Kidney (tissue), 14 donors: ENCODE data around the gene MRPL34. TPM values are rescaled to one million over a fixed set of nuclear protein-coding genes. Genes with fewer than 3 reads are reported as not detected.

Source experiments
- DNase-seq, 5 donors: peaks; one replicate each; pipeline ENCODE4 v3.0.0-alpha.2; 2013 to 2020
- FAIRE-seq: peaks from 2 replicates; lab custom pipeline; 2012; peaks lifted over from hg19 to GRCh38; lab: Jason Lieb, UNC
- H3K27ac ChIP-seq, 2 donors: one replicate each; pipeline ENCODE4 v1.7.0; 2013; ENCODE audit warnings: low read depth in 2 of 2, low read length in 2 of 2, inconsistent platforms in 1 of 2
- H3K27me3 ChIP-seq: one replicate; pipeline ENCODE4 v1.7.1; 2013; ENCODE audit warnings: low read length, inconsistent platforms; ENCODE audit not compliant: control insufficient read depth, insufficient read depth
- H3K36me3 ChIP-seq, 3 donors: one replicate each; pipeline versions ENCODE4 v1.7.0 to v1.7.1; 2013; ENCODE audit warnings: low read length in 3 of 3, control low read depth in 1 of 3, inconsistent platforms in 1 of 3; ENCODE audit not compliant: insufficient read depth in 3 of 3, control insufficient read depth in 2 of 3
- H3K4me1 ChIP-seq, 3 donors: one replicate each; pipeline versions ENCODE4 v1.7.0 to v1.7.1; 2013; ENCODE audit warnings: low read length in 3 of 3, inconsistent platforms in 1 of 3, low read depth in 1 of 3; ENCODE audit not compliant: control insufficient read depth in 2 of 3, insufficient read depth in 2 of 3
- H3K4me3 ChIP-seq, 3 donors: one replicate each; pipeline versions ENCODE4 v1.7.0 to v1.8.1; 2013; ENCODE audit warnings: low read length in 3 of 3, control low read depth in 1 of 3, inconsistent platforms in 1 of 3
- H3K9ac ChIP-seq, 3 donors: one replicate each; pipeline versions ENCODE4 v1.7.0 to v1.7.1; 2013; ENCODE audit warnings: low read length in 3 of 3, control low read depth in 1 of 3, inconsistent platforms in 1 of 3
- H3K9me3 ChIP-seq, 3 donors: one replicate each; pipeline versions ENCODE4 v1.7.0 to v1.7.1; 2013; ENCODE audit warnings: low read length in 3 of 3, control low read depth in 1 of 3, inconsistent platforms in 1 of 3; ENCODE audit not compliant: control insufficient read depth in 2 of 3, insufficient read depth in 1 of 3
- intact Hi-C: fragments of 100-400 bp; cut with DNase I; formaldehyde crosslinking; loops from one replicate; pipeline ENCODE4 v1.11.1; 2022
- polyA plus RNA-seq: library from polyadenylated mRNA; stranded (reverse); fragments of 350-450 nt; fragmentation: Illumina TruSeq; extraction: RNeasy Lipid Tissue Mini Kit (QIAGEN cat#74804); gene quantifications from one replicate; pipeline ENCODE4 v1.2.3, GENCODE V29; 2014; ENCODE audit warnings: low read depth, low replicate concordance; ENCODE audit not compliant: insufficient read depth
- total RNA-seq: library from RNA; stranded (reverse); fragmentation: NEBNext Ultra II Directional; extraction: Animal tissue kit (Norgen Biotek cat#: 25700); gene quantifications from one replicate; pipeline ENCODE4 v1.2.1, GENCODE V29; 2021
- TF ChIP-seq, protein P1 (sequence below): IDR thresholded peaks from 3 replicates; pipeline ENCODE4 v1.5.1; 2012; ENCODE audit warnings: mild to moderate bottlenecking, moderate library complexity, borderline replicate concordance; ENCODE audit not compliant: insufficient read depth; ENCODE audit errors: extremely low read depth
- donor health status: control.
- donor health status: control.
- donor health status: control.
- donor health status: control.
- donor health status: control.
- donor health status: DM: yes; HTN: yes; CAD: no.
- donor health status: Normal renal cell carcinoma (clear cell type).

The MRPL34 gene
- total and polyA plus RNA-seq, 2 donors from 2014 or later = 59.3 to 369 TPM

DNA sequence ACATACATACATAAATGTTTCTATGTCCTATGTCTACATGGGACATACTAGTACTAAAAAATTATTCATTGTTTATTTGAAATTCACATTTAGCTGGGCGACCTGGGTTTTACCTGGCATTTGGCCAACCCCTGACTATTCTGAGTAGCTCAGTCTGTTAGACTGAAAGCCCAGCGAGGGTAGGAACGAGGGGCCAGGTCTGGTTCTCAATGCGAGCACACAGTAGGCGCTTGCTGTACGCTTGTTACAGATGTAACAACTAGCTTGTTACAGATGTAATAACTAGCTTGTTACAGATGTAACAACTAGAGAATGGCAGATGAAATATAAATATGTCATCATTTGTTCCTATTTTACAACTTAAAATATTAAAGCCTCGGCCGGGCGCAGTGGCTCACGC, 29.9 kb downstream of the MRPL34 start:
- Histone ChIP-seq H3K4me1 (peaks cover 0 to 24% (median 0%) of the 10 kb centered on the region in 3 donors), H3K36me3 (no peaks in the 10 kb centered on the region), H3K27me3 (no peaks in the 10 kb centered on the region), H3K9me3 (no peaks in the 10 kb centered on the region), H3K4me3 (no peak overlapping the region), H3K9ac (no peak overlapping the region), H3K27ac (no peak overlapping the region)
- DNase-seq (no peak), FAIRE-seq (no peak)
- intact Hi-C loops = loop anchor here (10.0 kb wide), 1 partner anchor 129 kb away; the partner anchor contains the start of gene NXNL1
- TF ChIP-seq, protein P1, sequence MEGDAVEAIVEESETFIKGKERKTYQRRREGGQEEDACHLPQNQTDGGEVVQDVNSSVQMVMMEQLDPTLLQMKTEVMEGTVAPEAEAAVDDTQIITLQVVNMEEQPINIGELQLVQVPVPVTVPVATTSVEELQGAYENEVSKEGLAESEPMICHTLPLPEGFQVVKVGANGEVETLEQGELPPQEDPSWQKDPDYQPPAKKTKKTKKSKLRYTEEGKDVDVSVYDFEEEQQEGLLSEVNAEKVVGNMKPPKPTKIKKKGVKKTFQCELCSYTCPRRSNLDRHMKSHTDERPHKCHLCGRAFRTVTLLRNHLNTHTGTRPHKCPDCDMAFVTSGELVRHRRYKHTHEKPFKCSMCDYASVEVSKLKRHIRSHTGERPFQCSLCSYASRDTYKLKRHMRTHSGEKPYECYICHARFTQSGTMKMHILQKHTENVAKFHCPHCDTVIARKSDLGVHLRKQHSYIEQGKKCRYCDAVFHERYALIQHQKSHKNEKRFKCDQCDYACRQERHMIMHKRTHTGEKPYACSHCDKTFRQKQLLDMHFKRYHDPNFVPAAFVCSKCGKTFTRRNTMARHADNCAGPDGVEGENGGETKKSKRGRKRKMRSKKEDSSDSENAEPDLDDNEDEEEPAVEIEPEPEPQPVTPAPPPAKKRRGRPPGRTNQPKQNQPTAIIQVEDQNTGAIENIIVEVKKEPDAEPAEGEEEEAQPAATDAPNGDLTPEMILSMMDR = no peak

DNA sequence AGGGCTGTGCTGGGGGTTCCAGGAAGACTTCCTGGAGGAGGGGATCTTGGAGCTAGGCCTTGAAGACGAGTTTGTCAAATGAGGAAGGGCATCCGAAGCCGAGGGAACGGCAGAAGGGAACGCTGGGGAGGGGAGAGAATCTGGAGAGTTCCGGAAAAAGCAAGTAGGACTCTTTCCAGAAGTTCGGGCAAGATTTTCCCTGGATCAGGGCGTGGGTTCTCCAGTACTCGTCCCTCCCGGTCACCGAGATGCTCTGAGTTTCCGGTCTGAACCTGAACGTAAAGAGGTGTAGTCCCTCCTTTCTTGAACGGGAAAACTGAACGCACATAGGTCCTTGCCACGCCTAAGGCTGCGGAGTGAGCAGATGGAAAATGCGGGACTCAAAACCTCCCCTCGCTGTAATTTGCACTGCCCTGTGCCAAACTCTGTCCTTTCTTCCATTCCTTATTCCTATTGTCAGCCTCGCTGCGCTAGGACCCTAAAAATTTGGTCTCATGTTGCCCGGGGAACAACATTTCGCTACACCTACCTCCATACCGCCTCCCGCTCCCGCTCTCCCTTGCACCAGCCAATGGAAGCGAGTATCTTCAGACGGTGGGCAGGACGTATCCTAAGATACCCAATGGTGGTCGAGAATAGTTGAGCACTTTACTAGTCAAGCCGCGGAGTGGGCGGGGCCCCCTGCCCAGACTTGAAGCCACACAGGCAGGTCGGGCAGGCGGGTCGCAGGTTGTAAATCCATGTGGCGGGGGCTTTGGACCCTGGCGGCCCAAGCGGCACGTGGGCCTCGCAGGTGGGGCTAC, 31.4 kb downstream of the MRPL34 start, which contains the start of gene GTPBP3:
Gene GTPBP3, plus strand, starts transcription at position 682 of the 803 bp plus-strand sequence. Its CDS starts 59 bp downstream, at position 741.
- FAIRE-seq (peak; percentile 94), DNase-seq (peak; percentile 97 to 99 (median 99))
- H3K27me3 ChIP-seq = no peaks in the 10 kb centered on the region
- H3K4me1 ChIP-seq = peaks cover 0 to 24% (median 0%) of the 10 kb centered on the region in 3 donors
- H3K9ac ChIP-seq = peak within 1 kb of the TSS; percentile 82 to 94 (median 92)
- H3K36me3 ChIP-seq = no peaks in the 10 kb centered on the region
- TF ChIP-seq, protein P1 = no peak
- H3K4me3 ChIP-seq = peak within 1 kb of the TSS; percentile 87 to 98 (median 95)
- H3K9me3 ChIP-seq = no peaks in the 10 kb centered on the region
- H3K27ac ChIP-seq = peak within 1 kb of the TSS; percentile 95 to 99
- intact Hi-C loops = loop anchor here (10.0 kb wide), 1 partner anchor 128 kb away; the partner anchor contains the start of gene NXNL1

DNA sequence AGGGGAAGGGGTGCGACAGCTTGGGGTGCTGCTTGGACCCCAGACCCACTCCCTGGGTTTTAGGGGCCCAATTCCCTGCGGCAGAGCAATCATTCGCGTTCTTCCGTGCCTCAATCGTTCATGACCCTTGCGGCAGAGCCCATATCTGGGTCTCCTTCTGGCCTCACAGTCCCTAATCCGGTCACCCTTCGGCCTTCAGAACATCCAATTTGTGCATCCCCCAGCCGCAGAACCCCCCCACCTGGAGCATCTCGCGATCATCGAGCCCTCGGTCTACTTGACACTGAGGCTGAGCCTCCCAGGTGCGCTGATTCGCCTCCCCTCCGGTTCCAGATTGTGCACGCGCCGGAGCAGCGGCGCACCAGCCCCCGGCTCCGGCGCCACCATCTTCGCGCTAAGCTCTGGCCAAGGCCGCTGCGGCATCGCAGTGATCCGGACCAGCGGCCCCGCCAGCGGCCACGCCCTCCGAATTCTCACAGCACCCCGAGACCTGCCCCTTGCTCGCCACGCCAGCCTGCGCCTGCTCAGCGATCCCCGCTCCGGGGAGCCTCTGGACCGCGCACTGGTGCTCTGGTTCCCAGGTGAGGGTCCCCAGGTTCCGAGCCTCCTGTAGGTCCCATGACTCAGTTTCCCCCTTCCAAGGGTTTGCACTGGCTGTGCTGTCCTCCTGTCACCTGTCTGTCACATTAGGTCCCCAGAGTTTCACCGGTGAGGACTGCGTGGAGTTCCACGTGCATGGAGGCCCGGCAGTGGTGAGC, 32.2 kb downstream of the MRPL34 start:
- peaks cover 0 to 24% (median 0%) of the 10 kb centered on the region in 3 donors for H3K4me1 ChIP-seq
- DNase-seq = peak in 1 of 5 donors; percentile 84
- TF ChIP-seq, protein P1 = no peak
- H3K36me3 ChIP-seq = no peaks in the 10 kb centered on the region
- intact Hi-C loops = loop anchor here (10.0 kb wide), 1 partner anchor 127 kb away; the partner anchor contains the start of gene NXNL1
- no peaks in the 10 kb centered on the region for H3K9me3 ChIP-seq
- H3K27ac ChIP-seq = peak overlapping the region; percentile 60 to 95
- FAIRE-seq = no peak
- no peaks in the 10 kb centered on the region for H3K27me3 ChIP-seq
- peak overlapping the region; percentile 60 to 92 (median 74) for H3K9ac ChIP-seq
- H3K4me3 ChIP-seq = peak overlapping the region; percentile 87 to 98 (median 95)
